WTC11 (cell line): ENCODE data around the gene BCS1L. TPM values are rescaled to one million over a fixed set of nuclear protein-coding genes. Genes with fewer than 3 reads are reported as not detected.

Experiments
- ATAC-seq: fragments of 200-7000 bp; cut with Tn5 transposase; 2 replicates; pipeline ENCODE4 v1.10.0; 2021; ENCODE audit warnings: mild to moderate bottlenecking, moderate library complexity
- CTCF ChIA-PET: fragments of 300-600 bp; sonication (Branson Sonifier 250); formaldehyde crosslinking; loops from one replicate; lab custom pipeline; 2021; ENCODE audit warnings: antibody characterized with exemption; lab: Charles Lee
- POLR2A ChIA-PET: fragments of 350-600 bp; sonication (Branson Sonifier 250); formaldehyde crosslinking; loops from one replicate; lab custom pipeline; 2021; ENCODE audit warnings: antibody characterized with exemption; lab: Charles Lee
- DNase-seq: peaks from one replicate; pipeline ENCODE4 v3.0.0; 2021; ENCODE audit warnings: low spot score
- H3K27ac Mint-ChIP-seq: 2 replicates; pipeline ENCODE4 v1.8.0; 2021; ENCODE audit warnings: mixed read lengths
- H3K27me3 Mint-ChIP-seq: 2 replicates; pipeline ENCODE4 v1.8.0; 2021; ENCODE audit warnings: low read depth, mild to moderate bottlenecking, moderate library complexity, mixed read lengths
- H3K36me3 Mint-ChIP-seq: 2 replicates; pipeline ENCODE4 v1.8.0; 2021; ENCODE audit warnings: mixed read lengths
- H3K4me1 Mint-ChIP-seq: 2 replicates; pipeline ENCODE4 v1.8.0; 2022; ENCODE audit warnings: mixed read lengths
- H3K4me3 Mint-ChIP-seq: 2 replicates; pipeline ENCODE4 v1.8.0; 2021; ENCODE audit warnings: mild to moderate bottlenecking, moderate library complexity, mixed read lengths
- H3K9me3 Mint-ChIP-seq: 2 replicates; pipeline ENCODE4 v1.8.0; 2021; ENCODE audit warnings: mixed read lengths
- ATF2 ChIP-seq: sonication (generic); formaldehyde crosslinking; IDR thresholded peaks from 2 replicates; pipeline ENCODE4 v1.8.1; 2022; ENCODE audit warnings: low read depth, missing genetic modification reagents, borderline replicate concordance
- CREM ChIP-seq: sonication (generic); formaldehyde crosslinking; IDR thresholded peaks from 2 replicates; pipeline ENCODE4 v1.8.1; 2022; ENCODE audit warnings: mild to moderate bottlenecking, missing genetic modification reagents, moderate library complexity
- CTCF ChIP-seq: fragments of 200-600 bp; IDR thresholded peaks from 2 replicates; pipeline ENCODE4 v1.8.0; 2022; ENCODE audit warnings: antibody characterized with exemption
- FOXP1 ChIP-seq: sonication (generic); formaldehyde crosslinking; IDR thresholded peaks from 2 replicates; pipeline ENCODE4 v1.8.0; 2022; ENCODE audit warnings: missing genetic modification reagents, mild to moderate bottlenecking, moderate library complexity, borderline replicate concordance
- HMGXB4 ChIP-seq: sonication (generic); formaldehyde crosslinking; IDR thresholded peaks from 2 replicates; pipeline ENCODE4 v1.8.1; 2023; ENCODE audit warnings: mild to moderate bottlenecking, moderate library complexity, missing genetic modification reagents
- NR1H2 ChIP-seq: sonication (generic); formaldehyde crosslinking; IDR thresholded peaks from 2 replicates; pipeline ENCODE4 v1.9.0; 2021; ENCODE audit warnings: mild to moderate bottlenecking, moderate library complexity, missing genetic modification reagents
- PRDM15 ChIP-seq: sonication (generic); formaldehyde crosslinking; IDR thresholded peaks from 2 replicates; pipeline ENCODE4 v1.8.0; 2022; ENCODE audit warnings: missing genetic modification reagents
- SOX15 ChIP-seq: fragments of 250-450 bp; sonication (Bioruptor Pico); IDR thresholded peaks from 2 replicates; pipeline ENCODE4 v1.9.0; 2021; ENCODE audit warnings: mild to moderate bottlenecking
- ZNF263 ChIP-seq: sonication (generic); formaldehyde crosslinking; IDR thresholded peaks from 2 replicates; pipeline ENCODE4 v1.8.1; 2022; ENCODE audit warnings: low read depth, mild to moderate bottlenecking, moderate library complexity, missing genetic modification reagents
- ZNF425 ChIP-seq: fragments of 250-450 bp; sonication (Bioruptor Pico); conservative IDR thresholded peaks from 2 replicates; pipeline ENCODE4 v1.9.0; 2021; ENCODE audit warnings: mild to moderate bottlenecking
- ZNF512 ChIP-seq: sonication (generic); formaldehyde crosslinking; IDR thresholded peaks from 2 replicates; pipeline ENCODE4 v1.8.1; 2022; ENCODE audit warnings: missing genetic modification reagents, borderline replicate concordance
- ZNF671 ChIP-seq: fragments of 250-450 bp; sonication (Bioruptor Pico); IDR thresholded peaks from 2 replicates; pipeline ENCODE4 v1.8.0; 2021; ENCODE audit warnings: mild to moderate bottlenecking
- total RNA-seq: library from RNA; stranded (reverse); gene quantifications from 3 replicates; pipeline ENCODE4 v1.2.3, GENCODE V29; 2021
- TF ChIP-seq, protein P1 (sequence below): sonication (generic); formaldehyde crosslinking; IDR thresholded peaks from 2 replicates; pipeline ENCODE4 v1.8.0; 2023; ENCODE audit warnings: missing genetic modification reagents
- TF ChIP-seq, protein P2 (sequence below): sonication (generic); formaldehyde crosslinking; IDR thresholded peaks from 2 replicates; pipeline ENCODE4 v1.8.1; 2022; ENCODE audit warnings: mild to moderate bottlenecking, missing genetic modification reagents, moderate library complexity, borderline replicate concordance

Gene BCS1L
- total RNA-seq, 1 experiment from 2014 or later = 32.7 TPM

GRCh38 chr2:218643751-218644310 lies 15.7 kb upstream of the BCS1L start (continued):
- no peak for TF ChIP-seq PRDM15 (CRISPR knock-in tag)
- TF ChIP-seq ZNF671 (CRISPR knock-in tag) = no peak

DNA sequence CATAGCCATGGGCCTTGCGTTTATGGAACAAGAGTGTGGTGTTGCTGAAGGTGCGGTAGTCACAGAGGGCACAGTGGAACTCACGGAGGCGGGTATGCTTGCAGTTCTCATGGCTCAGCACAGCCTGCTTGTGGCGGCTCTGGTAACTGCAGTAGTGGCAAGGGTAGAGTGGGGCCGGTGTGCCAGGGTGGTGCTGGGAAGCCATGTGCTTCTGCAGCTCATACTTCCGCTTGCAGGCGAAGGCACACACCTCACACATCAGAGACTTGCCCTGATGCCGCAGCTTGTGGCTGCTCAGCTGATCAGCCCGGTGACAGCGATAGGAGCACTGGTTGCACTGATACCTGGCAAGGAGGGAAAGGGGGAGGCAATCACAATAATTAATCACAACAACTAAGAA lies 14.8 kb upstream of the BCS1L start:
- DNase-seq (no peak), ATAC-seq (peak; percentile 41)
- no peaks in the 10 kb centered on the region for H3K27me3 Mint-ChIP-seq
- H3K4me1 Mint-ChIP-seq = no peaks in the 10 kb centered on the region
- no peak overlapping the region for H3K27ac Mint-ChIP-seq
- no peak overlapping the region for H3K4me3 Mint-ChIP-seq
- peaks cover 53% of the 10 kb centered on the region for H3K36me3 Mint-ChIP-seq
- H3K9me3 Mint-ChIP-seq = no peaks in the 10 kb centered on the region
- TF ChIP-seq ZNF263 (CRISPR knock-in tag) = no peak
- TF ChIP-seq ZNF512 (CRISPR knock-in tag) = no peak
- TF ChIP-seq SOX15 = no peak
- TF ChIP-seq ATF2 (CRISPR knock-in tag) = no peak
- TF ChIP-seq CREM = no peak
- no peak for TF ChIP-seq FOXP1
- no peak for TF ChIP-seq CTCF
- TF ChIP-seq, protein P1, sequence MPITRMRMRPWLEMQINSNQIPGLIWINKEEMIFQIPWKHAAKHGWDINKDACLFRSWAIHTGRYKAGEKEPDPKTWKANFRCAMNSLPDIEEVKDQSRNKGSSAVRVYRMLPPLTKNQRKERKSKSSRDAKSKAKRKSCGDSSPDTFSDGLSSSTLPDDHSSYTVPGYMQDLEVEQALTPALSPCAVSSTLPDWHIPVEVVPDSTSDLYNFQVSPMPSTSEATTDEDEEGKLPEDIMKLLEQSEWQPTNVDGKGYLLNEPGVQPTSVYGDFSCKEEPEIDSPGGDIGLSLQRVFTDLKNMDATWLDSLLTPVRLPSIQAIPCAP (CRISPR knock-in tag) = no peak
- no peak for TF ChIP-seq ZNF425 (CRISPR knock-in tag)
- no peak for TF ChIP-seq NR1H2
- no peak for TF ChIP-seq HMGXB4 (CRISPR knock-in tag)
- TF ChIP-seq, protein P2, sequence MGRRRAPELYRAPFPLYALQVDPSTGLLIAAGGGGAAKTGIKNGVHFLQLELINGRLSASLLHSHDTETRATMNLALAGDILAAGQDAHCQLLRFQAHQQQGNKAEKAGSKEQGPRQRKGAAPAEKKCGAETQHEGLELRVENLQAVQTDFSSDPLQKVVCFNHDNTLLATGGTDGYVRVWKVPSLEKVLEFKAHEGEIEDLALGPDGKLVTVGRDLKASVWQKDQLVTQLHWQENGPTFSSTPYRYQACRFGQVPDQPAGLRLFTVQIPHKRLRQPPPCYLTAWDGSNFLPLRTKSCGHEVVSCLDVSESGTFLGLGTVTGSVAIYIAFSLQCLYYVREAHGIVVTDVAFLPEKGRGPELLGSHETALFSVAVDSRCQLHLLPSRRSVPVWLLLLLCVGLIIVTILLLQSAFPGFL (CRISPR knock-in tag) = no peak
- ChIA-PET CTCF (interaction anchor here (1.1 kb wide), 1 partner anchor 8 kb away, joined by 3 read pairs; no protein-coding TSS in a partner anchor), POLR2A (no interaction called here)
